Muscle of arm (tissue), 12 donors: ENCODE data around the gene KIF1B. TPM values are rescaled to one million over a fixed set of nuclear protein-coding genes. Genes with fewer than 3 reads are reported as not detected.
A peak's percentile ranks its signal among the peaks of the same experiment; 100 is the strongest.
"Not testable (repeated sequence)": the region's sequence is repeated elsewhere in the genome, so short reads cannot be mapped to it uniquely, and the experiment has no call there.

ENCODE experiments used
- DNase-seq: peaks from one replicate; pipeline ENCODE4 v3.0.0-alpha.2; 2013
- polyA plus RNA-seq, 12 donors: library from polyadenylated mRNA; unstranded; fragments of 120-200 nt; gene quantifications; one replicate each; pipeline ENCODE4 v1.2.1, GENCODE V29; 2013; ENCODE audit not compliant: insufficient read length in 12 of 12

The KIF1B gene
- polyA plus RNA-seq, 12 donors, result 84.4 to 601 (median 199) TPM

GRCh38 chr1:10220657-10221056 lies 10.3 kb downstream of the KIF1B start:
- DNase-seq, result not testable (repeated sequence)

GRCh38 chr1:10225573-10225972 lies 15.2 kb downstream of the KIF1B start:
- DNase-seq, result no peak

GRCh38 chr1:10228528-10228927 lies 18.2 kb downstream of the KIF1B start:
- no peak for DNase-seq

- DNase-seq, result no peak
Observed at GRCh38 chr1:10229903-10230302, 19.5 kb downstream of the KIF1B start.

- DNase-seq, result no peak
Observed at GRCh38 chr1:10232163-10232562, 21.8 kb downstream of the KIF1B start.

- DNase-seq, result peak; percentile 73
Observed at GRCh38 chr1:10236405-10237156, 26.2 kb downstream of the KIF1B start.

GRCh38 chr1:10237157-10237539 lies 26.8 kb downstream of the KIF1B start:
- DNase-seq, result no peak

GRCh38 chr1:10242135-10242534 lies 31.8 kb downstream of the KIF1B start:
- DNase-seq, result no peak

GRCh38 chr1:10242811-10243210 lies 32.4 kb downstream of the KIF1B start:
- DNase-seq, result no peak

GRCh38 chr1:10245674-10246073 lies 35.3 kb downstream of the KIF1B start:
- DNase-seq, result no peak

- no peak for DNase-seq
Observed at GRCh38 chr1:10249808-10250457, 39.6 kb downstream of the KIF1B start.

GRCh38 chr1:10250663-10251062 lies 40.3 kb downstream of the KIF1B start:
- DNase-seq, result no peak

- DNase-seq, result not testable (repeated sequence)
Observed at GRCh38 chr1:10251325-10252108, 41.1 kb downstream of the KIF1B start.

GRCh38 chr1:10252508-10252907 lies 42.1 kb downstream of the KIF1B start:
- no peak for DNase-seq

- DNase-seq, result no peak
Observed at GRCh38 chr1:10253149-10253548, 42.8 kb downstream of the KIF1B start.

- peak; percentile 87 for DNase-seq
Observed at GRCh38 chr1:10253755-10254154, 43.4 kb downstream of the KIF1B start.

- no peak for DNase-seq
Observed at GRCh38 chr1:10257851-10258250, 47.5 kb downstream of the KIF1B start.

GRCh38 chr1:10259547-10259946 lies 49.2 kb downstream of the KIF1B start:
- not testable (repeated sequence) for DNase-seq

- no peak for DNase-seq
Observed at GRCh38 chr1:10263450-10264082, 53.2 kb downstream of the KIF1B start.

- no peak for DNase-seq
Observed at GRCh38 chr1:10265027-10265426, 54.7 kb downstream of the KIF1B start.

GRCh38 chr1:10265900-10266299 lies 55.5 kb downstream of the KIF1B start:
- no peak for DNase-seq

GRCh38 chr1:10267319-10267718 lies 56.9 kb downstream of the KIF1B start:
- DNase-seq, result peak; percentile 4
